Spleen (tissue), 7 donors: ENCODE data around the gene XPO4.

Source experiments
- CTCF ChIP-seq, 11 experiments: fragments of 200-600 bp in 7 of 11; fragments of 450-650 bp in 4 of 11; sonication (generic) in 4 of 11; IDR thresholded peaks in 8 of 11; conservative IDR thresholded peaks in 3 of 11; 1 replicate in 7 of 11; 2 replicates in 4 of 11; pipeline versions ENCODE4 v1.4.0 to v1.8.0; 2016 to 2021; ENCODE audit warnings: antibody characterized with exemption in 11 of 11, inconsistent platforms in 4 of 11, mild to moderate bottlenecking in 1 of 11
- POLR2A ChIP-seq, 3 donors: fragments of 450-650 bp; IDR thresholded peaks; one replicate each; pipeline ENCODE4 v1.5.1; 2017; ENCODE audit warnings: antibody characterized with exemption in 3 of 3, mild to moderate bottlenecking in 1 of 3
- POLR2AphosphoS5 ChIP-seq, 3 donors: sonication (generic); formaldehyde crosslinking; IDR thresholded peaks; one replicate each; pipeline ENCODE4 v1.5.1; 2017; ENCODE audit warnings: antibody characterized with exemption in 3 of 3
- donor health status: DM: no; HTN: no; CAD: no; lungs with moderate emphysema.
- donor health status: DM: no; HTN: no; CAD: no.
- donor health status: DM: no; HTN: no; CAD: no.

- TF ChIP-seq POLR2A (IDR thresholded peaks at IDR 0.05) = no peak
- no peak for TF ChIP-seq CTCF (IDR thresholded peaks at IDR 0.05 in 8 of 11, conservative IDR thresholded peaks at IDR 0.05 in 3 of 11)
- TF ChIP-seq POLR2AphosphoS5 (IDR thresholded peaks at IDR 0.05) = no peak
Observed at GRCh38 chr13:20819715-20820114, 82.8 kb downstream of the XPO4 start.
